ENCODE data around the gene TSPAN18.

TSPAN18 gene

DNA sequence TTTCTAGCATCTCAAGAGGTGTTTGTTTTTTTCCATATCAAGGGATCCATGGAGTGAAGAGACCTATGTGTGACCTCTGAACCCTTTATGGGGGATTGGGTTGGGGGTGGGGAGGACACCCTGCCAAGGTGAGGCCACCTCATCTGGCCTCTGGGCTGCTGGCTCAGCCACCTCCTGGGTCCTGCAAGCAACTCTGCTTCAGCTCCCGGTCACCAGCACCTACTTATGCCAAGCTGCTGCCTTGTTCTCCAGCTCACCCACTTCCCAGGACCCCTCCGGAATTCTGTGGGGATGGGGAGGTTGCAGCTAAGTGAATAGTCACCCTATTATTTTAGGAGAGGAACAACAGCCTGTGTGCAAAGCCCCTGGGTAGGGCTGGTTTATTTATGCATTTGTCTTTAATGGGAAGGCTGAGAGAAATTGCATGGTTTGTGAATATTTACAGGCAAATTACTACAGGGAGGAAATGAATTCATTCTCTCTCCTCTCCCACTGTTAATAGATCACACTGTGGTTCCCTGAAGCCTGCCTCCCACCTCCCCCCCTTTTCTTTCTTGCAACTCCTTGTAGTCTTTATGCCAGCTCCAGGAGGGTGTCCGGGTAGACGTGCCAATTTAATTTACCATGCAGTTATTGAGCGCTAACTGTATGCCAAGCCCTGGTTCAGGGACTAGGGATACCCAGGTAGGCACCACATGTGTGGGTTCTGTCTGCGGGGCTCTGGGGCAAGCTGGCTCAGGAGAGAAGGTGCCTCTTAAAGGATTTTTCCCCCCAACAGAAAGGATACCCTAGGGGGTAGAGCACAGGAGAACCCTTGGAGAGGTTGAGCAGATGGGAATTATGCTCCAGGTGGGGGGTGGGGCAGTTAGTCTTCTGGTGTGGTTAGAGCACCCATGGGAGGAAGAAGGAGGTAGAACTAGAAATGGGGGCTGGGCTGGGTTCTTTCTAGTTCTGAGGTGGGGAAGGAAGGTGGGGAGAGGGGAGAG, 50.7 kb downstream of the TSPAN18 start:
- DNase-seq (ENCODE audit: low read depth in 2 of 2), result no peak

DNA sequence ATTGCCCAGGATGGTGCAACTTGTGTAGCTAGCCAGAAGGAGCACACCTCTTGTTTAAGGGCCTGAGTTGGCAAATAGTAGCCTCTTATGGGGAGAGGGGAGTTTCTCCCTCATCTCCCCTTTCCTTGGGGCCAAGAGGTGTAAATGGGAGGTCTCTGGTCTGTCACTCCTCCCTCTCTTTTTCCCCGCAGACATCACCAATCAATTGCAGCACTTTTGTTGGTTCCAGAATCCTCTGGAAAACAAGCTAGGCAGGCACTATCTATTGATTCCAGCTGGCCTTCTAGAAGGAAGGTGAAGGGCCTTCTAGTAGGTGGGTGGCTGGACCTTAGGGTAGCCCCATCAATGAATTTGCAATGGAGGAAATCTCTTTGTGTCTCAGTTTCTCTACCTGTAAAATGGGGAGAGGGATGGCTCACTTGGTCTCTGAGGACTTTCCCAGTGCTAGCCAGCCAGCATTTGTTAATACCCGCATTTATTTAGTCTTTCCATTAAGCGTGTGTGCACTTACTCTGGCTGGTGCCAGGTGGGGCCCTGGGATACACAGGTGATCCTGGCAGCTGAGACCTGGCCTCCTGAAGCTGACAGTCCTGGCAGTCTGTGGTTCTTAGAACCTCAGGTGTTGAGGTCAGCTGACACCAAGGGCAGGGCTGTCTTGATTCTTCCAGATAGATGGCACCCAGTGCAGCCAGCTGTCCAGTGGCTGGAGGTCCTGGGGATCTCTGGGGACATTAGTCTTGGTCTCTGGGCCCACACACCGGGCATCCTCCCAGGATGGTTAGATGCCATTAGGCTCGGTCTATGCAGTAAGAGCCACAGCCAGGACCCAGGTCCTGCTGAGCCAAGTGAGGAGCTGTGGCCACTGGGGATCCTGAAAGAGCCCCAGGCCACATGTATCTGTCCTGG, 51.7 kb downstream of the TSPAN18 start:
- DNase-seq (ENCODE audit: low read depth in 2 of 2), result no peak

GRCh38 chr11:44779736-44780520, 53.2 kb downstream of the TSPAN18 start:
- no peak for DNase-seq (ENCODE audit: low read depth in 2 of 2)

DNA sequence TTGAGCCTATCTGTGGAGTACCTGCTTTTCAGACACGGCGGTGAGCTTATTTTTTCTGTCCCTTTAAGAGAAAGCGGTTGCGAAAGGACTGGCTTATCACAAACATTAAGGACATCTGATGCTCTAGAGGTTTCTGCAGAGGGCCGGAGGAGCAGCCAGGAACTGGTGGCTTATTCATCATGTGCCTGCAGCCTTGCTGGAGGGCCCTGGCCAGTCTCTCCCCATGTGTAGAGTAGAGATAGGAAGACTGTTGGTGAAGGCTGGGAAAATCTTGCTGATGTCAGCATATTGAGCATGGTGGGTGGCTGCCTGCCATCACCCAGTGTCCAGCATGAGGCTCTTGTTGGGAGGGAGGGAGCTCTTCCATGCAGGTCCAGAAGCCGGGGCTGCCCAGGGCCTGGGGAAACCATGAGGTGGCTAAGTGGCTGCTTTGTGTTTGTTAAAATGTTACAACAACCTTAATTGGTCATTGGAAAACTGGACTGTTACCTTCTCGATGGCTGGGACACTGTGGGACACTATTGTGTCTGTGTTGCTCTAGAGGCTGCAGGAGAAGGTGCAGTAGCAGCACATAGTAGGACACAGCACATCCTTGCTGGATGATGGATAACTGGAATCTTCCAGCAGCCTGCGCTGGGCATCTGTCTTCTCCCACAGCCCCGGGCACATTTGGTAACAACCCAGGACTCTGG, 54.3 kb downstream of the TSPAN18 start:
- DNase-seq (ENCODE audit: low read depth in 2 of 2), result no peak

GRCh38 chr11:44781655-44782054, 54.9 kb downstream of the TSPAN18 start:
- DNase-seq (ENCODE audit: low read depth in 2 of 2), result no peak

- no peak for DNase-seq (ENCODE audit: low read depth in 2 of 2)
These were observed 55.7 kb downstream of the TSPAN18 start for GRCh38 chr11:44782478-44782877.

DNA sequence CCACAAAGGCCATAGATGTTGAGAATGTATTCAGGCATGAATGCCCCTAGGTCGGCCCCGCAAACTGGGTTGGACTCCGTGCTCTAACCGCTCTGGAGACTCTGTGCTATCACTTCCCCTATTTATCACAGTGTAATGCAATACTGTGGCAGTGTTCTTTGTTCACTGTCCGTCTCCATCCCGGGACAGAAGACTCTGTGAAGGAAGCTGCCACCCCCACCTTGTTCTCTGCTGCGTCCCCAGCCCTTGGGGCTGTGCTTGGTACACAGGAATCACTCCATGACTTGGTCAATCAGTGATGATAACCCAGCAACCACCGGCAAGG, 57.6 kb downstream of the TSPAN18 start:
- DNase-seq (ENCODE audit: low read depth in 2 of 2), result no peak

- DNase-seq (ENCODE audit: low read depth in 2 of 2), result no peak
These were observed 58.1 kb downstream of the TSPAN18 start for GRCh38 chr11:44784851-44785250.

GRCh38 chr11:44785856-44786607, 59.3 kb downstream of the TSPAN18 start:
- DNase-seq (ENCODE audit: low read depth in 2 of 2), result no peak

DNA sequence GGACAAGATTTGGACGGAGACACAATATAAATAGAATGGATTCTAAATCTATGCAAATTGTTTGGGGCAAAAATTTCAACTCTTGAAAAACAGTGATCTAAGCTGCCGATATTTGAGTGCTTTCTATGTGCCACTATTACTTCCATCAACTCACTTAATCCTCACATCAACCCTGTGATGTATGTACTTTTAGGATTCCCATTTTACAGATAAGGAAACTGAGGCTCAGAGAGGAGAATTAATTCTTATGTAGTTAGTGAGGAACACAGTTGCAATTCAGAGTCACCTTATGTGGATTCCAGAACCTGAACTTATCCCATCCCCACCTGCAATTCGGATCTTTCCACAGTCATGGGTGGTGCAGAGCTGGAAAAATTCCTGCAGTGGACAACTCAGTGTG, 60.3 kb downstream of the TSPAN18 start:
- DNase-seq (ENCODE audit: low read depth in 2 of 2), result no peak

DNA sequence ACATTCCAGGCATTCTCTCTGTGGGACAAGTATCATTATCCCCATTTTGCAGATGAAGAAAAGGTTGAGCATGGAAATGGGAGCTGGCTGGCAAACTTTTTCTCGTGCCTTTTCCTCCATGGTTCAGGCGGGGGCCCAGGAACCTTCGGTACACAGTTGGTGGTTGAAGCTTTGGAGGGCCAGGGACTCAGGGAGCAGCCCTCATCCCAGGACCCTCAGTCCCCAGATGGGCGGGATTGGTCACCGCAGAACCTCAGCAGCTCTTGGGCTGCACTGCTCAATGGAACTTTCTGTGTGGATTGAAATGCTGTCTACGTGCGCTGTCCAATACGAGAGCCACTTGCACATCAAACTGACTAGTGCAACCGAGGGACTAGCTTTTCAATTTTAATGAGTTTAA, 61.2 kb downstream of the TSPAN18 start:
- no peak for DNase-seq (ENCODE audit: low read depth in 2 of 2)

DNA sequence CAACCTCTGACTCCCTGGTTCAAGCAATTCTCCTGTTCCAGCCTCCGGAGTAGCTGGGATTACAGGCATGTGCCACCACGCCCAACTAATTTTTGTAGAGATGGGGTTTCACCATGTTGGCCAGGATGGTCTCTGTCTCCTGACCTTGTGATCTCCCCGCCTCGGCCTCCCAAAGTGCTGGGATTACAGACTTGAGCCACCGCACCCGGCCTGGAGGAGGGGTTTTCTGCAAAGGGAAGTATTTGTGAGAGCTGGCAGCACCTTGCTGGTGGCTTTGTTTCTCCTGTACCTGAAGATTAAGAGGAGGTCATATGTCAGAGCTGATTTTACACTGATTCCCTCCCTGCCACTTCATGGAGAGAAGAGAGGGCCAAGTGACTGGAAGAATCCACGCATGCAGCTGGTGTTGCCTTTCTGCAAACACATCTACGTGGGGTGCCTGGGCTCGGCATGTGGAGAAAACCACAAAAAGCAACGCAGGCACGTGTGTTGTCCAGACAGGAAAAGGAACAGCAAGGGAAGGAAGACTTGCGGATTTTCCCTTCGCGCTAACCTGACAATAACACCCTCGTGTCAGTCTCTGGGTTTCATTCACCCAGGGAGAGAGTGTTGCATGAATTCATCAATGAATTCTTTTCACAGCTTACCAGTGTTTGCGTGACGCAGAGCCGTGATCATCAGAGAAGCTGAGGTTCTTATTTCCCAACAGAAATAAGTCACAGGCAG, 61.9 kb downstream of the TSPAN18 start:
- DNase-seq (ENCODE audit: low read depth in 2 of 2), result no peak

GRCh38 chr11:44789496-44789895, 62.7 kb downstream of the TSPAN18 start:
- DNase-seq (ENCODE audit: low read depth in 2 of 2), result no peak

GRCh38 chr11:44790211-44790610, 63.4 kb downstream of the TSPAN18 start:
- no peak for DNase-seq (ENCODE audit: low read depth in 2 of 2)

- DNase-seq (ENCODE audit: low read depth in 2 of 2), result no peak
These were observed 64.7 kb downstream of the TSPAN18 start for GRCh38 chr11:44791316-44791925.

DNA sequence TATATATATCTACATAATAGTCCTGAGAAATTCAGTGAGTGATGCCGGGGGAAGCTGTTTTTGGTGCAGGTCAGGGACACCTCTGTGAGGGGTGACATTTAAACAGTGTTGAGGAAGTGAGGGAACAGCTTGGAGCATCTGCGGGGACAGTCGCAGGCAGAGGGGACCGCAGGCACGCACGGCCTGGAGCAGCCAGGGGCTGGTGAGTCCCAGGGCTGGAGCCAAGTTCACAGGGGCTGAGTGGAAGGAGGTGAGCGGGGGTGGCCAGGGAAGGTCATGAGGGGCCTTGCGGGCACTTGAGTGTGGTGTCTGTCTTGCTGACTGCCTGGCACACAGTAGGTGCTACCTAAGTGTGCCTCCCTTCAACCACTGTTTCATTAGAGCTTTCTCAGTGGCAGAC, 65.4 kb downstream of the TSPAN18 start:
- DNase-seq (ENCODE audit: low read depth in 2 of 2), result no peak

- DNase-seq (ENCODE audit: low read depth in 2 of 2), result no peak
These were observed 66.8 kb downstream of the TSPAN18 start for GRCh38 chr11:44793350-44794090.

DNA sequence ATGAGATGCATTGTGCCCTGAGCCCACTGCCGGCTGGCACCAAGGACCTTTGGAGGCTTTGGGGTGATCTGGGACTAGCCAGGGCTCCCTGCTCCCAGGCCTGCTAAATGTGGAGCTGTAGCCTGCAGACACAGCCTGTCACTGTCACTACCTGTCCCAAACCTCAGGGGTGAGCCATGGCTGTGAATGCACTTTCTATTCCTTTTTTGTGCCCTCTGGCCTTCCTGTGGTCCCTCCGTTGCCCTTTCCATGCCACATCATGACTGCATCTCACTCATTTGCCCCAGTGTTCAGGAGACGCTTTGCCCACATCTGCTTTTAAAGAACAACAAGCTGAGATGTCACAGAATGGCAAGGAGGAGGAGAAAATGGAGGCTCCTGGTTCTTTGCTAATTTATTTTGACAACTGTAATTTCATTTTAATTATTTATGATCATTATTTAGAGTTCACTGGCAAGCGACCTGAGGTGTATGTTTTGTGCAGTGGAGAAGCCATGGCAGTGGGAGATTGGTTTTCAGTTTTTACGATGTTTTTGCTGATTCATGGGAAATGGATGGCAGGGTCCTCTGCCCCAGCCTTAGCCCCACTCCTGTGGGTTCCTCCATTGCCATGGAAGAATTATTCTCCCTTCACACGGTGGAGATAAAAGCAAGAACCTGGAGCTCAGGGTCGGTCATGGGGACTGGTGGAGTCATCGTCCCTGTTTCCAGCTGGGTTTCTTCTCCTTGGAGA, 69.2 kb downstream of the TSPAN18 start:
- no peak for DNase-seq (ENCODE audit: low read depth in 2 of 2)

All from stimulated activated CD4-positive, alpha-beta T cell treated with anti-CD3 and anti-CD28 coated beads, Interleukin-12 subunit alpha, Interleukin-12 subunit beta, amount 100 ng/mL, for 24 hours (primary cell).